Measurements from ENCODE around the gene DLG3.

DNA sequence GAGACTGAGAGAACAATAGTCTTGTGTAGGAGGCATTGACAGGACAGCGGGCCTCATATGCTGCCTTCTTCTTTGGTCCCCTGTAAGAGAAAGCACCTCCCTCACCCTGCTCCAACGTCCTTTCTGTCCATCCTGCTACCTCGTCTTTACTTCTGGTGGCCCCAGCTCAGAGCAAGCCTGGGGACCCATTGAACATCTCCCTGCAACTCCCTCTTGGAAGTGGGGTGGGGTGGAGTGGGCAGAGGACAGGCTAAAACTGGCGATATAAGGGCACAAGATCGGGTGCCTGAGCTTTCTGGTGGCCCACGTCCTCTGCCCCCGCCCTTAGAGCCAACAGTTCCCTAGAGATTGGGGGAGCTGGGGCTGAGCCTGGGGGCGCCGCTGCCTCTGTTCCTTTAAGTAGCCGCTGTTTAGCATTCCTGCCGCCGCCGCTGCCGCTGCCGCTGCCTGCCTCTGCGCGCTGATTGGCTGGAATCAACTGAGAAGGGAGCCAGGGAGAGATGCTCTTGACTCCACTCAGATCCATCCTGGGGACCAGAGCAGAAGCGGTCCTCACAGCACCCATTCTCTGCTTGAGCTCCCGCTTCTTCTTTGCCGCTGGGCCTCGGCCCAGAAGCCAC is at the start of gene DLG3:
- TF ChIP-seq, protein P1, sequence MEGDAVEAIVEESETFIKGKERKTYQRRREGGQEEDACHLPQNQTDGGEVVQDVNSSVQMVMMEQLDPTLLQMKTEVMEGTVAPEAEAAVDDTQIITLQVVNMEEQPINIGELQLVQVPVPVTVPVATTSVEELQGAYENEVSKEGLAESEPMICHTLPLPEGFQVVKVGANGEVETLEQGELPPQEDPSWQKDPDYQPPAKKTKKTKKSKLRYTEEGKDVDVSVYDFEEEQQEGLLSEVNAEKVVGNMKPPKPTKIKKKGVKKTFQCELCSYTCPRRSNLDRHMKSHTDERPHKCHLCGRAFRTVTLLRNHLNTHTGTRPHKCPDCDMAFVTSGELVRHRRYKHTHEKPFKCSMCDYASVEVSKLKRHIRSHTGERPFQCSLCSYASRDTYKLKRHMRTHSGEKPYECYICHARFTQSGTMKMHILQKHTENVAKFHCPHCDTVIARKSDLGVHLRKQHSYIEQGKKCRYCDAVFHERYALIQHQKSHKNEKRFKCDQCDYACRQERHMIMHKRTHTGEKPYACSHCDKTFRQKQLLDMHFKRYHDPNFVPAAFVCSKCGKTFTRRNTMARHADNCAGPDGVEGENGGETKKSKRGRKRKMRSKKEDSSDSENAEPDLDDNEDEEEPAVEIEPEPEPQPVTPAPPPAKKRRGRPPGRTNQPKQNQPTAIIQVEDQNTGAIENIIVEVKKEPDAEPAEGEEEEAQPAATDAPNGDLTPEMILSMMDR (conservative IDR thresholded peaks at IDR 0.05; ENCODE audit: low read length), result no peak
- TF ChIP-seq EZH2phosphoT487 (IDR thresholded peaks at IDR 0.05; ENCODE audit: borderline replicate concordance), result no peak
